ENCODE measurements around the gene GPS1.
A peak's percentile ranks its signal among the peaks of the same experiment; 100 is the strongest.

Gene GPS1

GRCh38 chr17:82105417-82105881, 53.8 kb downstream of the GPS1 start:
- DNase-seq = no peak

GRCh38 chr17:82105882-82106687, 54.4 kb downstream of the GPS1 start:
- peak in 4 of 5 donors; percentile 28 to 80 (median 42) for DNase-seq

GRCh38 chr17:82106688-82107305, 55.1 kb downstream of the GPS1 start:
- DNase-seq = no peak

Data from T-helper 1 cell (primary cell).